H1 (cell line): ENCODE measurements around the gene TAPBPL. TPM values are rescaled to one million over a fixed set of nuclear protein-coding genes. Genes with fewer than 3 reads are reported as not detected.

Source experiments
- BCL11A ChIP-seq, 2 experiments: IDR thresholded peaks; one replicate each; pipeline ENCODE4 v1.6.1; 2011; ENCODE audit warnings: low read depth in 2 of 2, low read length in 2 of 2, mild to moderate bottlenecking in 2 of 2
- CHD2 ChIP-seq: IDR thresholded peaks from 2 replicates; pipeline ENCODE4 v1.6.1; 2012; ENCODE audit warnings: low read length, improper control_type of control experiment
- CREB1 ChIP-seq: IDR thresholded peaks from 2 replicates; pipeline ENCODE4 v1.6.1; 2012; ENCODE audit warnings: inconsistent platforms
- FOSL1 ChIP-seq: IDR thresholded peaks from 2 replicates; pipeline ENCODE4 v1.6.1; 2011; ENCODE audit warnings: mild to moderate bottlenecking, low read depth, low read length, moderate library complexity; ENCODE audit not compliant: insufficient read depth
- KDM1A ChIP-seq: fragments of 200-600, 300-600 bp; sonication (generic); IDR thresholded peaks from 2 replicates; pipeline ENCODE4 v1.7.1; 2016; ENCODE audit warnings: mild to moderate bottlenecking, low read length, borderline replicate concordance
- TBP ChIP-seq: IDR thresholded peaks from 2 replicates; pipeline ENCODE4 v1.6.1; 2011; ENCODE audit warnings: low read depth, low read length, improper control_type of control experiment
- polyA plus RNA-seq, 7 experiments: library from polyadenylated mRNA; depleted of rRNA in 3 of 7; stranded (reverse) in 5 of 7; unstranded in 2 of 7; fragments of >200 nt in 5 of 7; fragments of 200-250 nt in 2 of 7; gene quantifications; 1 replicate in 5 of 7; 2 replicates in 1 of 7; 4 replicates in 1 of 7; pipeline versions ENCODE4 v1.2.1 to v1.2.3, GENCODE V29; 2011 to 2013; ENCODE audit warnings: missing spikeins in 2 of 7, mixed read lengths in 2 of 7
- total RNA-seq: library from RNA; stranded (reverse); fragmentation: NEBNext Ultra II Directional; extraction: Animal tissue kit (Norgen Biotek cat#: 25700); gene quantifications from 2 replicates; pipeline ENCODE4 v1.2.1, GENCODE V29; 2021

TAPBPL gene
- total and polyA plus RNA-seq, 2 of the 8 experiments (the other 6 are each of a cell fraction or from before 2014, with no cell fraction given), result 0.61 to 1.5 TPM

DNA sequence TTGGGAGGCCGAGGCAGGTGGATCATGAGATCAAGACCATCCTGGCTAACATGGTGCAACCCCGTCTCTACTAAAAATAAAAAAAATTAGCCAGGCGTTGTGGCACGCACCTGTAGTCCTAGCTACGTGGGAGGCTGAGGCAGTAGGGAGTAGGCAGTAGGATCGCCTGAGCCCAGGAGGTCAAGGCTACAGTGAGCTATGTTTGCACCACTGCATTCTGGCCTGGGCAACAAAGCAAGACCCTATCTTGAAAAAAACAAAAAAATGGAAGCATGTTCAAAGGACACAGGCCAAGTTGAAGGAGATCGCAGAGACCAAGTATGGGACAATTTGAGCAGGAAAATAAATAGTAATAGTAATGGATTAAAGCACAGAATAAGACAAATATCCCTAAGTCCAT, 56.2 kb downstream of the TAPBPL start (continued):
- TF ChIP-seq KDM1A (no peak), CREB1 (no peak), FOSL1 (no peak), TBP (no peak), BCL11A (IDR thresholded peaks at IDR 0.05; ENCODE audit: low read depth in 2 of 2, low read length in 2 of 2) (no peak), CHD2 (no peak)
- TF ChIP-seq, all 59 proteins: peak for 0

Other genes starting within 250 kb of the TAPBPL start
- 25.5 and 32.5 TPM in 2 replicates for gene PLEKHG6, start 141.4 kb upstream of the TAPBPL start, total RNA-seq
- gene PLEKHG6, start 141.4 kb upstream of the TAPBPL start, polyA plus RNA-seq (2011; rRNA removed), result 23.1 and 38.1 TPM in 2 replicates
- 42.1 and 45.8 TPM in 2 replicates for gene TNFRSF1A, start 110.0 kb upstream of the TAPBPL start, total RNA-seq
- gene TNFRSF1A, start 110.0 kb upstream of the TAPBPL start, polyA plus RNA-seq (2011; rRNA removed), result 28.7 and 48.7 TPM in 2 replicates
- 85.5 and 89.0 TPM in 2 replicates for gene SCNN1A, start 76.5 kb upstream of the TAPBPL start, total RNA-seq
- 156 and 192 TPM in 2 replicates for gene SCNN1A, start 76.5 kb upstream of the TAPBPL start, polyA plus RNA-seq (2011; rRNA removed)
- gene LTBR, start 67.9 kb upstream of the TAPBPL start, total RNA-seq, result 6.3 and 6.7 TPM in 2 replicates
- gene LTBR, start 67.9 kb upstream of the TAPBPL start, polyA plus RNA-seq (2011; rRNA removed), result 5.1 and 9.2 TPM in 2 replicates
- 0.28 TPM in 1 of 2 replicates, not detected in the other for gene CD27, start 7.1 kb upstream of the TAPBPL start, total RNA-seq
- gene CD27, start 7.1 kb upstream of the TAPBPL start, polyA plus RNA-seq (2011; rRNA removed), result 0.39 TPM in 2 replicates
- 9.3 and 10.8 TPM in 2 replicates for gene VAMP1, start 18.6 kb downstream of the TAPBPL start, total RNA-seq
- 23.1 and 28.2 TPM in 2 replicates for gene VAMP1, start 18.6 kb downstream of the TAPBPL start, polyA plus RNA-seq (2011; rRNA removed)
- 318 and 331 TPM in 2 replicates for gene MRPL51, start 41.2 kb downstream of the TAPBPL start, total RNA-seq
- gene MRPL51, start 41.2 kb downstream of the TAPBPL start, polyA plus RNA-seq (2011; rRNA removed), result 101 and 119 TPM in 2 replicates
- 129 and 132 TPM in 2 replicates for gene NCAPD2, start 42.1 kb downstream of the TAPBPL start, total RNA-seq
- 55.8 and 69.6 TPM in 2 replicates for gene NCAPD2, start 42.1 kb downstream of the TAPBPL start, polyA plus RNA-seq (2011; rRNA removed)
- 5,175 and 5,215 TPM in 2 replicates for gene GAPDH, start 82.5 kb downstream of the TAPBPL start, total RNA-seq
- 15,878 and 16,791 TPM in 2 replicates for gene GAPDH, start 82.5 kb downstream of the TAPBPL start, polyA plus RNA-seq (2011; rRNA removed)
- 11.8 and 12.2 TPM in 2 replicates for gene IFFO1, start 104.0 kb downstream of the TAPBPL start, total RNA-seq
- gene IFFO1, start 104.0 kb downstream of the TAPBPL start, polyA plus RNA-seq (2011; rRNA removed), result 12.8 and 16.4 TPM in 2 replicates
- gene NOP2, start 116.2 kb downstream of the TAPBPL start, total RNA-seq, result 82.6 and 85.6 TPM in 2 replicates
- gene NOP2, start 116.2 kb downstream of the TAPBPL start, polyA plus RNA-seq (2011; rRNA removed), result 34.4 and 35.4 TPM in 2 replicates
- 305 and 330 TPM in 2 replicates for gene CHD4, start 155.3 kb downstream of the TAPBPL start, total RNA-seq
- gene CHD4, start 155.3 kb downstream of the TAPBPL start, polyA plus RNA-seq (2011; rRNA removed), result 198 and 214 TPM in 2 replicates
- gene LPAR5, start 183.9 kb downstream of the TAPBPL start, total RNA-seq, result 0.22 and 0.23 TPM in 2 replicates
- gene LPAR5, start 183.9 kb downstream of the TAPBPL start, polyA plus RNA-seq (2011; rRNA removed), result 0.24 and 0.63 TPM in 2 replicates
- gene ACRBP, start 195.4 kb downstream of the TAPBPL start, total RNA-seq, result 0.80 and 1.2 TPM in 2 replicates
- gene ACRBP, start 195.4 kb downstream of the TAPBPL start, polyA plus RNA-seq (2011; rRNA removed), result 5.2 and 8.9 TPM in 2 replicates
- gene ING4, start 211.1 kb downstream of the TAPBPL start, total RNA-seq, result 21.7 and 22.9 TPM in 2 replicates
- gene ING4, start 211.1 kb downstream of the TAPBPL start, polyA plus RNA-seq (2011; rRNA removed), result 28.6 and 29.3 TPM in 2 replicates
- gene ZNF384, start 237.3 kb downstream of the TAPBPL start, total RNA-seq, result 59.6 and 60.1 TPM in 2 replicates
- 59.0 and 75.1 TPM in 2 replicates for gene ZNF384, start 237.3 kb downstream of the TAPBPL start, polyA plus RNA-seq (2011; rRNA removed)
- gene PIANP, start 248.8 kb downstream of the TAPBPL start, total RNA-seq, result 9.8 and 15.3 TPM in 2 replicates
- gene PIANP, start 248.8 kb downstream of the TAPBPL start, polyA plus RNA-seq (2011; rRNA removed), result 6.3 and 13.3 TPM in 2 replicates